ENCODE results near the gene SLITRK4.

SLITRK4 gene, protein sequence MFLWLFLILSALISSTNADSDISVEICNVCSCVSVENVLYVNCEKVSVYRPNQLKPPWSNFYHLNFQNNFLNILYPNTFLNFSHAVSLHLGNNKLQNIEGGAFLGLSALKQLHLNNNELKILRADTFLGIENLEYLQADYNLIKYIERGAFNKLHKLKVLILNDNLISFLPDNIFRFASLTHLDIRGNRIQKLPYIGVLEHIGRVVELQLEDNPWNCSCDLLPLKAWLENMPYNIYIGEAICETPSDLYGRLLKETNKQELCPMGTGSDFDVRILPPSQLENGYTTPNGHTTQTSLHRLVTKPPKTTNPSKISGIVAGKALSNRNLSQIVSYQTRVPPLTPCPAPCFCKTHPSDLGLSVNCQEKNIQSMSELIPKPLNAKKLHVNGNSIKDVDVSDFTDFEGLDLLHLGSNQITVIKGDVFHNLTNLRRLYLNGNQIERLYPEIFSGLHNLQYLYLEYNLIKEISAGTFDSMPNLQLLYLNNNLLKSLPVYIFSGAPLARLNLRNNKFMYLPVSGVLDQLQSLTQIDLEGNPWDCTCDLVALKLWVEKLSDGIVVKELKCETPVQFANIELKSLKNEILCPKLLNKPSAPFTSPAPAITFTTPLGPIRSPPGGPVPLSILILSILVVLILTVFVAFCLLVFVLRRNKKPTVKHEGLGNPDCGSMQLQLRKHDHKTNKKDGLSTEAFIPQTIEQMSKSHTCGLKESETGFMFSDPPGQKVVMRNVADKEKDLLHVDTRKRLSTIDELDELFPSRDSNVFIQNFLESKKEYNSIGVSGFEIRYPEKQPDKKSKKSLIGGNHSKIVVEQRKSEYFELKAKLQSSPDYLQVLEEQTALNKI

DNA sequence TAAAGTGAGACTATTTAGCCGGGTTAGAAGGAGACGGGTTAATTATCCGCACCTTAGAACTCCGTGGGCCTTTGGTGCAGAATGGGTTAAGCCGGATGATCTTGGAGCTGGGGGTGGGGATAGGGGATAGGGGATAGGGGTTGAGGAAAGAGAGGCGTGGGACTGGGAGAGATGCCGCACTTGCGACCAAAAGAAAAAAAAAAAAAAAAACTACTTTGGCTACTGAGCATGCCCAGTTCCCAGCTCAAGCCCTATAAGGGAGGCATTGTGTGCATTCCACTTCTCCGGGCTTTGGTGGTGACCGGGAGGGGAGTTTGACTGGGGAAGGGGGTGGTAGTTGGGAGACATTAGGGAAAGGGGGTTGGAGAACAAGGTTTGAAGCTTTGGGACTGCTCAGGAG lies at the start of gene SLITRK4:
Gene SLITRK4, minus strand, starts transcription at position 187 of the 400 bp plus-strand sequence. CDS start 4,993 bp downstream, outside the sequence.
- H3K27me3 ChIP-seq = peaks cover 50 to 81% (median 73%) of the 10 kb centered on the region in 11 experiments
- H3K4me1 ChIP-seq = peaks cover 0 to 43% (median 24%) of the 10 kb centered on the region in 10 experiments; a peak in 15 of 20 replicates
- H3K9ac ChIP-seq = no peak within 1 kb of the TSS
- no peak for TF ChIP-seq Cebpa-rat (IDR thresholded peaks at IDR 0.05)
- peaks cover 16 to 45% (median 31%) of the 10 kb centered on the region in 11 experiments for H3K9me3 ChIP-seq (replicated peaks in 1 of 11)
- H3K4me3 ChIP-seq = no peak within 1 kb of the TSS
- H3K4me2 ChIP-seq = no peak within 1 kb of the TSS
- H3K27ac ChIP-seq = peak within 1 kb of the TSS in 5 of 11 experiments; percentile 36 to 98 (median 95); a peak in 8 of 22 replicates
- H3K36me3 ChIP-seq = no peaks in the 10 kb centered on the region
- peaks cover 0 to 4% (median 0%) of the 10 kb centered on the region in 11 experiments; a peak in 1 of 22 replicates for H4K20me1 ChIP-seq

DNA sequence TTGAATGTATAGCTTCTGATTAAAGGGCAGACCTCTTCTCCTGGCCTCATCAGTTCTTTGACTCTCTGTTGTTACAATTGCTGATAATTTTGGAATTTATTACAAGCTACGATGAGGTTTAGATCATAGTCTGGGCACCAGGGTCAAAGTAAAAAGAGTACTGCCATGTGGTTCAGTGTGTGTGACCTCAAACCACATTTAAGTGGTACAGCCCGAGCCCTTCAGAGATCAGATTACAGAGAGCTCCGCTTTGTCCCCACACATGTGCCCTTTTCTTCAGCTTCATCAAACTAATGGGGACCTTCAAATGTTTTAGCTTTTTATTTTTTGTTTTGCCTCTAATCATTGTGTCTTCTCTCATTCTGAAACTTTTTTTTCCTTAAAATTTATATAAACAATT lies 47.6 kb upstream of the SLITRK4 start:
- Histone ChIP-seq H3K4me3 (no peak overlapping the region), H3K4me1 (no peaks in the 10 kb centered on the region), H3K36me3 (no peaks in the 10 kb centered on the region), H3K27ac (no peak overlapping the region), H3K9ac (no peak overlapping the region), H3K9me3 (replicated peaks in 1 of 11) (peaks cover 0 to 12% (median 0%) of the 10 kb centered on the region in 11 experiments; a peak in 5 of 22 replicates), H3K27me3 (peaks cover 80 to 99% (median 95%) of the 10 kb centered on the region in 11 experiments), H4K20me1 (no peaks in the 10 kb centered on the region), H3K4me2 (no peak overlapping the region)
- TF ChIP-seq Cebpa-rat (IDR thresholded peaks at IDR 0.05) = no peak

DNA sequence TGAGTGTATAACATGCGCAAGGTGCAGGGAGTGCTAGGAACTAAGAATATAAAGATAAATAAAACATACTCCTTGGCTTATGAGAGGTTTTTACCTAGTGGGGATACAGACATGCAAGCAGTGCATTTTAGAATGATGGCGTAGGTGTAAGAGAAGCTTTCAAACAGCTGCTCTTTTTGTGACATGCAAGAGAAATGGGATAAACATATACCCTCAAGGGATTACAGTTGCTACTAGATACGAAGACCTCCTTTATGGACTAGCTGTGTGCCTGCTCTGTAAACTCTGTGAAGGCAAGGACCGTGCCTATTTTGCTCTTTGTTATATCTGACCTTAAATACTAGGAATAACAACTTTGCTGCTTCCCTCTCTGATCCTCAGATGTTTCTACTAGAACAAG lies 39.0 kb upstream of the SLITRK4 start:
- Histone ChIP-seq H3K27me3 (peaks cover 61 to 98% (median 88%) of the 10 kb centered on the region in 11 experiments), H4K20me1 (0 out of 22 replicates have a peak, but pooled peaks cover 0 to 4% (median 0%) of the 10 kb centered on the region in 11 experiments), H3K4me1 (no peaks in the 10 kb centered on the region), H3K9me3 (replicated peaks in 1 of 11) (peaks cover 0 to 8% (median 0%) of the 10 kb centered on the region in 11 experiments; a peak in 1 of 22 replicates), H3K4me2 (no peak overlapping the region), H3K27ac (no peak overlapping the region), H3K36me3 (no peaks in the 10 kb centered on the region), H3K9ac (no peak overlapping the region), H3K4me3 (no peak overlapping the region)
- TF ChIP-seq Cebpa-rat (IDR thresholded peaks at IDR 0.05) = no peak

DNA sequence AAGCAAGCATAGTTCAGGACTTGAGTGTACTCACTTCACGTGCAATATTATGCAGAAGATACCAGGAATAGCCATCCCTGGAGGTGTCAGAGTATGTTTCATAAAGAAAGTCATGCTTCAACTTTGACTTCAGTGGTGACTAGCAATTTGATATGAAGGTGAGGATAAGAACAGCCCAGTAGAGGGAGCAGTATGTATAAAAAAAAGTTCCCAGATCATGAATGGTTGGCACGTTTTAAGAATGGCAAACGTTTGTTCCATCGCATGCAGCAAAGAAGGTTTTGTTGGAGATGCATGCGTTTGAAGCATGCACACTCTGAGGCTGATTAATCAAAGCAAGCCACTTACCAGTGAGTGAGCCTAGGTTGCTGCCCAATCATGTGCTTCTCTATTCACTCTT lies 33.5 kb upstream of the SLITRK4 start:
- no peak for TF ChIP-seq Cebpa-rat (IDR thresholded peaks at IDR 0.05)
- Histone ChIP-seq H3K4me2 (no peak overlapping the region), H3K9me3 (replicated peaks in 1 of 11) (peaks cover 0 to 8% (median 0%) of the 10 kb centered on the region in 11 experiments; a peak in 1 of 22 replicates), H3K4me3 (no peak overlapping the region), H3K9ac (no peak overlapping the region), H3K36me3 (no peaks in the 10 kb centered on the region), H3K27ac (no peak overlapping the region), H3K27me3 (peaks cover 75 to 98% (median 88%) of the 10 kb centered on the region in 11 experiments), H4K20me1 (peaks cover 0 to 4% (median 0%) of the 10 kb centered on the region in 11 experiments; a peak in 1 of 22 replicates), H3K4me1 (no peaks in the 10 kb centered on the region)

DNA sequence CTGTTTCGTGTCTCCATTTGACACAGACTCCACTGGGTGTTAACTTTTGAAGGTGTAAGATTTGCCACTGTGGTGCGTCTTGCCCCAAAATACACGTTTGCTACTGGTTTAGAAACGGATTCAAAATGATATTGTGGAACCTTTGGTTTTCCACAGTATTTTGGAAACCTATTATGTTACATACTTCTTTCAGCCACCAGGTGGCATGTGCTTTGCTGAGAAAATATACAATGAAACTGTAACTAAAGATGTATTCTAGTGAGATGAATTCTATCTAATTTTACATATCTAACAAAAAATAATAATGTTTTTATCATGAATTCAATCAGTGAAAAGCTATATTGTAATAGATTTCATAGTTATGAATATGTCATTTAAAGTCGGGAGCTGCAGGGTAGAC lies 28.4 kb upstream of the SLITRK4 start:
- Histone ChIP-seq H3K27me3 (peaks cover 67 to 100% (median 80%) of the 10 kb centered on the region in 11 experiments), H3K9ac (no peak overlapping the region), H4K20me1 (no peaks in the 10 kb centered on the region; a peak in 1 of 22 replicates), H3K36me3 (no peaks in the 10 kb centered on the region), H3K4me2 (no peak overlapping the region), H3K4me3 (no peak overlapping the region), H3K27ac (no peak overlapping the region), H3K9me3 (replicated peaks in 1 of 11) (no peaks in the 10 kb centered on the region), H3K4me1 (no peaks in the 10 kb centered on the region)
- no peak for TF ChIP-seq Cebpa-rat (IDR thresholded peaks at IDR 0.05)

DNA sequence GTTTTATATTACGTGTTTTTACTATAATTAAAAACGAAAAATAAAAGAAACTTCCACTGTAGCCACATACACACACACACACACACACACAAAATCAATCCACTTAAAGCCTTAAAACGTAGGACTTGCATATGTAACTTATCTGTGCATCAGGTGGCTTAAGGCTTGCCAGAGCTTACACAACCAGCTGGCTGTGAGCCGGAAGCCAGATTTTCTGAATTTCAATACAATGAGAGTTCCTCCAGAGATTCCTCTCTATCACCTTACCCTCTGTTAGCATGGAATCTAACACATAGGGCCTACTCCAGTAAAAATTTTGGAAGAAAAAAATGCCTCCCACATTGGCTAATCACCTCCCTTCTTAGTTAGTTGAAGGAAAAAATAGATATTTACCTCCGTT lies 27.9 kb upstream of the SLITRK4 start:
- no peaks in the 10 kb centered on the region for H3K9me3 ChIP-seq (replicated peaks in 1 of 11)
- no peaks in the 10 kb centered on the region; a peak in 1 of 22 replicates for H4K20me1 ChIP-seq
- H3K27ac ChIP-seq = no peak overlapping the region
- no peak for TF ChIP-seq Cebpa-rat (IDR thresholded peaks at IDR 0.05)
- H3K4me1 ChIP-seq = no peaks in the 10 kb centered on the region
- H3K4me2 ChIP-seq = no peak overlapping the region
- no peaks in the 10 kb centered on the region for H3K36me3 ChIP-seq
- no peak overlapping the region for H3K9ac ChIP-seq
- peaks cover 62 to 97% (median 76%) of the 10 kb centered on the region in 11 experiments for H3K27me3 ChIP-seq
- H3K4me3 ChIP-seq = no peak overlapping the region

DNA sequence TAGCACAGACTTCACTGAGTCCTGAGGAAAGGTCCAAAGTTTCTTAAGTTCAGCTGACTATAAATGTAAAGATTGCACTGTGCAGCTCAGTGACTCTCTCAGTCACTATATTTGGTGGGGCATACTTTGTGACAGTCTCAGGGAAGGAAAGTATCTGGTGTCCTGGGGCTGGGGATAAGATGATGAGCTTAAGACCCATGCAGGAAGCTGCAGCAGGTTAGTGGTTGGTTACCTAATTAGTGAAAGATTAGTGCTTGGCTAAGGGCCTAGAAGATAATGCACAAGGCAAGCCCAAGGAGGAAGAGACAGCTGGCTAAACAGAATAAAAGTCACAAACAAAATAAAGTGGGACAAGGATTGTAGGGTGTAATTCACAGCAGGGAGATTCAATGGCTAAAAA lies 25.4 kb upstream of the SLITRK4 start:
- H3K36me3 ChIP-seq = no peaks in the 10 kb centered on the region
- H4K20me1 ChIP-seq = no peaks in the 10 kb centered on the region; a peak in 1 of 22 replicates
- no peak overlapping the region for H3K4me2 ChIP-seq
- no peaks in the 10 kb centered on the region for H3K4me1 ChIP-seq
- no peak overlapping the region for H3K27ac ChIP-seq
- H3K4me3 ChIP-seq = no peak overlapping the region
- H3K9me3 ChIP-seq (replicated peaks in 1 of 11) = no peaks in the 10 kb centered on the region
- TF ChIP-seq Cebpa-rat (IDR thresholded peaks at IDR 0.05) = no peak
- no peak overlapping the region for H3K9ac ChIP-seq
- H3K27me3 ChIP-seq = peaks cover 37 to 72% (median 51%) of the 10 kb centered on the region in 11 experiments

DNA sequence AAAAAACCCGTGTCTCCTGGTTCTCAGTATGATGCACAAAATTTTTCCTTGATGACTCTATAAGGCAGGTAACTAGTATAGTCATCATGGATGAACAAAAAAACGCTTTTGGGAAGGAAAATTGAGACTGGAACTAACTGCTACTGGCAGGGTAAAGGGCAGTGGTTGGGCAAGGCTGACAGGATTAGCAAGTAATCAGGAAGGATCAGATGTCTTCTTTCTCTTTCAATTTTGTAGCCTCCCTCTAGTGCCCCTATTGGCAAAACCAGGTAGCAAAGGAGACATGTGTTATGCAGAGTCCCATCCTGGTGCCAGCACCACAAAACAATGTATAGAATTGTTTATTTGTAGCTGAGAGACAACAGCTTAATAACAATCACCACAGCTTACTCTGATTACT lies 12.8 kb upstream of the SLITRK4 start:
- H3K4me2 ChIP-seq = peak overlapping the region in 2 of 11 experiments; percentile 35 to 41; a peak in 2 of 22 replicates

More for the DNA sequence above, 12.8 kb upstream of the SLITRK4 start:
- H3K9me3 ChIP-seq (replicated peaks in 1 of 11) = peaks cover 0 to 19% (median 0%) of the 10 kb centered on the region in 11 experiments; a peak in 3 of 22 replicates
- H3K27ac ChIP-seq = peak overlapping the region in 2 of 11 experiments; percentile 27 to 51; a peak in 3 of 22 replicates
- no peaks in the 10 kb centered on the region for H3K36me3 ChIP-seq
- peaks cover 59 to 89% (median 86%) of the 10 kb centered on the region in 11 experiments for H3K27me3 ChIP-seq
- no peak overlapping the region for H3K4me3 ChIP-seq
- 0 out of 20 replicates have a peak, but pooled peaks cover 0 to 8% (median 0%) of the 10 kb centered on the region in 10 experiments for H3K4me1 ChIP-seq
- no peaks in the 10 kb centered on the region for H4K20me1 ChIP-seq
- no peak overlapping the region for H3K9ac ChIP-seq
- no peak for TF ChIP-seq Cebpa-rat (IDR thresholded peaks at IDR 0.05)
